GM18505 (cell line): ENCODE results near the gene NCKAP5L.
"Not testable (repeated sequence)": the region's sequence is repeated elsewhere in the genome, so short reads cannot be mapped to it uniquely, and the experiment has no call there.

Experiments used
- ATAC-seq: cut with Tn5 transposase; IDR thresholded peaks from one replicate; pipeline ENCODE4 v1.9.1; 2021; ENCODE audit not compliant: unreplicated experiment
- POLR2A ChIP-seq: IDR thresholded peaks from 4 replicates; pipeline ENCODE4 v1.6.1; 2011; ENCODE audit warnings: borderline replicate concordance; ENCODE audit not compliant: insufficient read depth, insufficient read length; ENCODE audit errors: extremely low read depth

NCKAP5L gene

DNA sequence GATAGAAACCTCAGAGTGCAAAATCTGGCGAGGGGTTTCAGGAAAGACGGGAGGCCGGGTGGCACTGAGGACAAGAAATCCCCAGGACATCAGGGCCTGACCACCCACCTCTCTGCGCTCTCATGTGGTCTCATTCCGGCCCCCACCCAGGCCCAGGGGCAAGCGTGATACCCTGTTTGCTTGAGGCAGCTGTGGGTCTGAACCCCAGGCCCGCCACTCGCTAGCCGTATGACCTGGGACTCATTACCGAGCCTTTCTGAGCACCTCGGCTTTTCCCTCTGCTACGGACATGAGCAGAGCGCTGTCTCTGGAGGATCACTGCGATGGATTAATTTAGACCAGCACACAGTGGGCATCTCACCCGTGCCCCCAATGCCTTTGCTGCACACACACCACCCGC is 40.2 kb upstream of the NCKAP5L start:
- no peak for TF ChIP-seq POLR2A
- ATAC-seq, result no peak

GRCh38 chr12:49867570-49868341 is 39.5 kb upstream of the NCKAP5L start:
- TF ChIP-seq POLR2A, result no peak
- no peak for ATAC-seq

DNA sequence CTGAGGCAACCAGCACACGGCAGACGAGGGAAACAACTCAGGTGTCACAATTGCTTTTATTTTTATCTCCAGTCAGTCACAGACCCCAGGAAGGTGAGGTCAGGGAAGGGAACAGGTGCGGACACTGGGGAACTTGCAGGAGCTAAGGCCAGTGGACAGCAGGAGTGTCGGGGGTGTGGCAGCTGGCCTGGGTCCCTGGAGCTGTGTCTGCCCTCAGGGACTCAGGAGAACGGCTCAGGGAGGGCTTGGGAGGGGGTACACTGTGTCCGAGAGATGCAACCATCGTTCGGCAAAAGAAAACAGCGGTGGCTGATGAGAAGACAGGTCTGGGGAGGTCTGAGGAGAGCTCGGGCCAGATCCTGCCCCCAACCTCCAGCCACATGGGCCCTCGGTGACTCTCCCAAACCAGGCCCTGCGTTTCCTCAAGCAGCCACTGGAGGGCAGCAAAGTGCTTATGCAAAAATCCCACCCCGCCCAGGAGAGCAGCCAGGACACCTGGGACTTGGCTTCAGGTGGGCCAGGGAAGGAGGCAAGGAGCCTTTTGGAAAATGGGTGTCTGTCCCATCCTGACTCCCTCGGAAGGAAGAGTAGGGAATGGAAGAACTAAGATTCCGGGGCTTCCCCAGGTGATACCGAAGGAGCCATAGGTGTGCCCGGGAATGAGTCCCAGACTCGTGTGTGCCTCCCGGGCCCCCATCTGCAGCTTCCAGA is 38.8 kb upstream of the NCKAP5L start:
- no peak for TF ChIP-seq POLR2A
- ATAC-seq, result no peak

- no peak for TF ChIP-seq POLR2A
- ATAC-seq, result no peak
These were observed 37.5 kb upstream of the NCKAP5L start for GRCh38 chr12:49865782-49866135.

- TF ChIP-seq POLR2A, result no peak
- ATAC-seq, result no peak
These were observed 37.0 kb upstream of the NCKAP5L start for GRCh38 chr12:49865109-49865781.

DNA sequence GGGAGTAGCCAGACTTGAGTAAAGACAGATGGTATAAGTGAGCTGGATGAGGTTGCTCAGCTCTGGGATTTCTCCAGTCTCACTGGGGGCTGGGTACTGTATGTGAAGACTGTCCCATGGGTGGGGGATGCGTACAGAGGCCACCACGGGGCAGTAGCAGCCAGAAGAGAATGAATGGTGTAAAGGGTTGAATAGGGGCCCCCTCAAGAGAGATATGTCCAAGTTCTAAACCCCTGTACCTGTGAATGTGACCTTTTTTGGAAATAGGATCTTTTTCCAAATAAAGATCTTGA is 36.5 kb upstream of the NCKAP5L start:
- TF ChIP-seq POLR2A, result no peak
- no peak for ATAC-seq

GRCh38 chr12:49863946-49864797 is 36.0 kb upstream of the NCKAP5L start:
- TF ChIP-seq POLR2A, result no peak
- no peak for ATAC-seq

DNA sequence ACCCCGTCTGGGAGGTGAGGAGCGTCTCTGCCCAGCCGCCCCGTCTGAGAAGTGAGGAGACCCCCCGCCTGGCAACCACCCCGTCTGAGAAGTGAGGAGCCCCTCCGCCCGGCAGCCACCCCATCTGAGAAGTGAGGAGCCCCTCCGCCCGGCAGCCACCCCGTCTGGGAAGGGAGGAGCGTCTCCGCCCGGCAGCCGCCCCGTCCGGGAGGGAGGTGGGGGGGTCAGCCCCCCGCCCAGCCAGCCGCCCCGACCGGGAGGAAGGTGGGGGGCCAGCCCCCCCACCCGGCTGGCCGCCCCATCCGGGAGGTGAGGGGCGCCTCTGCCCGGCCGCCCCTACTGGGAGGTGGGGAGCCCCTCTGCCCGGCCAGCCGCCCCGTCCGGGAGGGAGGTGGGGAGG is 32.7 kb upstream of the NCKAP5L start:
- ATAC-seq, result not testable (repeated sequence)

DNA sequence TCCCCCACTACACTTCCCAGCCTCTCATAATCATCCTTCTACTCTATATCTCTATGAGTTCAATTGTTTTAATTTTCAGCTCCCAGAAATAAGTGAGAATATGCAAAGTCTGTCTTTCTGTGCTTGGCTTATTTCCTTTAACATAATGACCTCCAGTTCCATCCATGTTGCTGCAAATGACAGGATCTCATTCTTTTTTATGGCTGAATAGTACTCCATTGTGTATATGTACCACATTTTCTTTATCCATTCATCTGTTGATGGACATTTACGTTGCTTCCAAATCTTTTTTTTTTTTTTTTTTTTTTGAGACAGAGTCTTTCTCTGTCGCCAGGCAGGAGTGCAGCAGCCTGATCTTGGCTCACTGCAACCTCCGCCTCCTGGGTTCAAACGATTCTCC is 27.7 kb upstream of the NCKAP5L start:
- not testable (repeated sequence) for ATAC-seq

DNA sequence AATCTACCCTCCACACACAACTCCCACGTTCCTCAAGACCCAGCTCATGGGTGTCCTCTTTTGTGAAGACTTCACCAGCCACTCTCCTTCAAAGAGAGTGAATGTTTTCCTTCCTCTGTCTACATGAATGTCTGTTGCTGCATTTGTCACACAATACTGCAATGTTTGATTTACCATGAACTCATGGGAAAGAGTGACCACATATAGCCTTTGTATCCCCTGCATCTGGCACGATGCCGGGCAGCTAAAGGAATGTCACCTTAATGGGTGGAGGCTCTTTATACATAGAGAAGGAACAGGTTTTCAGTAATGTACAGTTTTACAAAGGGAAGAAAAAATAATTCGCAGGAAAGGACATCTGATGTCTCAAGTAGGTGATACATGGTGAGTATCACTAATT is 26.8 kb upstream of the NCKAP5L start:
- ATAC-seq, result no peak
- TF ChIP-seq POLR2A, result no peak

GRCh38 chr12:49853671-49854070 is 25.5 kb upstream of the NCKAP5L start:
- ATAC-seq, result no peak
- no peak for TF ChIP-seq POLR2A

DNA sequence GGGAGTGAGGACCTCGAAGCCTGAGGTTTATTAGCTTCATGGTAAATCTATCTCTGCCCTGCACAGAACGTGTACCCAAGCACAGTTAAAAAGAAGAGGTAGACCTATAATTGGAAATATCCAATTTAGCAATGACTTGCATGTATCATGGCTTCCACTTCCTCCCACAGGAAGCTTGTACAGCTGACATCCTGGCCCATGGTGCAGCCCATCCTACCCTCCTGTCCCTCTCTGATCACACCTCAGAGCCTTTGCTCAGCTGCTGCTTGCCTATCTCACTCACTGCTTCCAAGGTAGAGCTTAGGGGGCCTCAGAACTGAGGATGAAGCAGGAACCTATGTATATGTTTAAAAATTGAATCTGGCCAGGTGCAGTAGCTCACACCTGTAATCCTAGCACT is 18.9 kb upstream of the NCKAP5L start:
- no peak for TF ChIP-seq POLR2A
- no peak for ATAC-seq

GRCh38 chr12:49846032-49846431 is 17.8 kb upstream of the NCKAP5L start:
- no peak for ATAC-seq
- no peak for TF ChIP-seq POLR2A

- ATAC-seq, result no peak
- no peak for TF ChIP-seq POLR2A
These were observed 15.7 kb upstream of the NCKAP5L start for GRCh38 chr12:49843876-49844437.

DNA sequence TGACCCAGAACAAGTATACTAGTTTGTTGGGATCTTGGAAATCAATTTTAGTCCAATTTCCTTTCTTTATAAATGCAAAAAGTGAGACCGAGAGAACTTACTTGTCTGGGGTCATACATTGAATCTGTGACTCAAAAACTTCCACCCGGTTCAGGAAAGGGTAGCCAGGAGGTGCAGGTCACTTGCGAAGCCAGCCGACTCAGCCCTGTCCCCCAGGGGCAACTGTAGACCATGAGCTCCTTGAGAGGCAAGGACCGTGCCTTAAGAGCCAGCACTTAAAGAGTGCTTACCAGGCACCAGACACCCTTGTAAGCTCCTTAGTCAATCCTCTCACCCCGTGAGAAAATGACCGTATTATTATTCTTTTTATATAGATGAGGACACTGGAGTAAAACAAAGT is 15.2 kb upstream of the NCKAP5L start:
- ATAC-seq, result no peak
- no peak for TF ChIP-seq POLR2A
